ENCODE results near the gene TP73. TPM values are rescaled to one million over a fixed set of nuclear protein-coding genes. Genes with fewer than 3 reads are reported as not detected.

Gene TP73
- total and polyA plus RNA-seq, 2 donors (not counting 1 experiment from before 2014, with no cell fraction given) = 1.2 to 2.4 TPM

GRCh38 chr1:3736708-3737107 lies 84.4 kb downstream of the TP73 start:
- Mint-ChIP-seq H3K27ac (no peak overlapping the region), H3K9me3 (ENCODE audit: insufficient read depth) (no peaks in the 10 kb centered on the region), H3K27me3 (no peaks in the 10 kb centered on the region), H3K4me1 (no peaks in the 10 kb centered on the region), H3K4me3 (no peak overlapping the region)
- H3K36me3 ChIP-seq (replicated peaks in 1 of 2; ENCODE audit: control extremely low read depth in 1 of 2, control insufficient read depth in 1 of 2, extremely low read depth in 1 of 2, insufficient read depth in 2 of 2, low read length in 1 of 2) = peaks cover 1 to 20% of the 10 kb centered on the region in 2 experiments
- no peak overlapping the region for H3K4me3 ChIP-seq (ENCODE audit: control extremely low read depth in 1 of 5, extremely low read depth in 1 of 5, insufficient read depth in 1 of 5, low read depth in 2 of 5, low read length in 4 of 5)
- no peaks in the 10 kb centered on the region for H3K4me1 ChIP-seq (ENCODE audit: control insufficient read depth in 2 of 2, insufficient read depth in 2 of 2, low read length in 2 of 2)
- H3K9me3 ChIP-seq (ENCODE audit: control extremely low read depth in 1 of 3, control insufficient read depth in 2 of 3, insufficient read depth in 1 of 3, low read length in 2 of 3) = peaks cover 0 to 3% (median 0%) of the 10 kb centered on the region in 3 donors
- TF ChIP-seq EZH2 (IDR thresholded peaks at IDR 0.05; ENCODE audit: borderline replicate concordance, insufficient read depth, low read depth, low read length, poor library complexity, severe bottlenecking) (no peak), CTCF (IDR thresholded peaks at IDR 0.05) (no peak)
- ATAC-seq (ENCODE audit: low read depth) = no peak
- POLR2A ChIA-PET = no interaction called here
- DNase-seq = no peak
- no peaks in the 10 kb centered on the region for H4K20me1 ChIP-seq (ENCODE audit: control insufficient read depth, insufficient read depth, low read length, poor library complexity, severe bottlenecking)
- intact Hi-C loops (cut with micrococcal nuclease) = no loop called here
- no peak overlapping the region for H3K9ac ChIP-seq (ENCODE audit: low read length)
- no peaks in the 10 kb centered on the region for H3K79me2 ChIP-seq (ENCODE audit: control insufficient read depth, insufficient read depth, low read length)
- CTCF ChIA-PET = no interaction called here
- no peak overlapping the region for H3K4me2 ChIP-seq (replicated peaks; ENCODE audit: low read depth, low read length, poor library complexity, severe bottlenecking)
- H3K27ac ChIP-seq (ENCODE audit: low read length in 2 of 2) = no peak overlapping the region
- no peaks in the 10 kb centered on the region for H3K27me3 ChIP-seq (replicated peaks in 1 of 4; ENCODE audit: control extremely low read depth in 1 of 4, control insufficient read depth in 3 of 4, insufficient read depth in 4 of 4, low read length in 3 of 4)
- no peak overlapping the region for H2AFZ ChIP-seq (ENCODE audit: insufficient read depth, low read depth, low read length, poor library complexity, severe bottlenecking)
- 95% methylated on average over 13 of the region's 14 CpGs for WGBS (ENCODE audit: insufficient coverage)

- ChIA-PET POLR2A (no interaction called here), CTCF (interaction anchor here (1.7 kb wide), 1 partner anchor 15 kb away, joined by 5 read pairs; no protein-coding TSS in a partner anchor)
- H3K9me3 Mint-ChIP-seq (ENCODE audit: insufficient read depth) = no peaks in the 10 kb centered on the region
- Histone ChIP-seq H3K79me2 (ENCODE audit: control insufficient read depth, insufficient read depth, low read length) (no peaks in the 10 kb centered on the region), H3K4me3 (ENCODE audit: control extremely low read depth in 1 of 5, extremely low read depth in 1 of 5, insufficient read depth in 1 of 5, low read depth in 2 of 5, low read length in 4 of 5) (no peak overlapping the region), H3K27me3 (replicated peaks in 1 of 4; ENCODE audit: control extremely low read depth in 1 of 4, control insufficient read depth in 3 of 4, insufficient read depth in 4 of 4, low read length in 3 of 4) (no peaks in the 10 kb centered on the region), H3K27ac (ENCODE audit: low read length in 2 of 2) (no peak overlapping the region), H4K20me1 (ENCODE audit: control insufficient read depth, insufficient read depth, low read length, poor library complexity, severe bottlenecking) (no peaks in the 10 kb centered on the region), H3K9me3 (ENCODE audit: control extremely low read depth in 1 of 3, control insufficient read depth in 2 of 3, insufficient read depth in 1 of 3, low read length in 2 of 3) (no peaks in the 10 kb centered on the region), H3K9ac (ENCODE audit: low read length) (no peak overlapping the region), H3K36me3 (replicated peaks in 1 of 2; ENCODE audit: control extremely low read depth in 1 of 2, control insufficient read depth in 1 of 2, extremely low read depth in 1 of 2, insufficient read depth in 2 of 2, low read length in 1 of 2) (peaks cover 1 to 26% of the 10 kb centered on the region in 2 experiments), H2AFZ (ENCODE audit: insufficient read depth, low read depth, low read length, poor library complexity, severe bottlenecking) (no peak overlapping the region), H3K4me2 (replicated peaks; ENCODE audit: low read depth, low read length, poor library complexity, severe bottlenecking) (no peak overlapping the region), H3K4me1 (ENCODE audit: control insufficient read depth in 2 of 2, insufficient read depth in 2 of 2, low read length in 2 of 2) (no peaks in the 10 kb centered on the region)
- ATAC-seq (ENCODE audit: low read depth) = no peak
- H3K27me3 Mint-ChIP-seq = no peaks in the 10 kb centered on the region
- H3K4me3 Mint-ChIP-seq = no peak overlapping the region
- TF ChIP-seq CTCF (IDR thresholded peaks at IDR 0.05) = no peak
- TF ChIP-seq EZH2 (IDR thresholded peaks at IDR 0.05; ENCODE audit: borderline replicate concordance, insufficient read depth, low read depth, low read length, poor library complexity, severe bottlenecking) = no peak
- DNase-seq = no peak
- 97% methylated on average over 12 of the region's 12 CpGs for WGBS (ENCODE audit: insufficient coverage)
- H3K4me1 Mint-ChIP-seq = peaks cover 6% of the 10 kb centered on the region
- no peak overlapping the region for H3K27ac Mint-ChIP-seq
- intact Hi-C loops (cut with micrococcal nuclease) = no loop called here
These were observed 86.6 kb downstream of the TP73 start for GRCh38 chr1:3738943-3739342.

All from B cell (primary cell).